HG02610 (cell line): ENCODE results near the gene METTL16.

Experiments
- ATAC-seq: cut with Tn5 transposase; IDR thresholded peaks from one replicate; pipeline ENCODE4 v1.9.1; 2021; ENCODE audit warnings: mild to moderate bottlenecking, moderate library complexity; ENCODE audit not compliant: unreplicated experiment

Gene METTL16

DNA sequence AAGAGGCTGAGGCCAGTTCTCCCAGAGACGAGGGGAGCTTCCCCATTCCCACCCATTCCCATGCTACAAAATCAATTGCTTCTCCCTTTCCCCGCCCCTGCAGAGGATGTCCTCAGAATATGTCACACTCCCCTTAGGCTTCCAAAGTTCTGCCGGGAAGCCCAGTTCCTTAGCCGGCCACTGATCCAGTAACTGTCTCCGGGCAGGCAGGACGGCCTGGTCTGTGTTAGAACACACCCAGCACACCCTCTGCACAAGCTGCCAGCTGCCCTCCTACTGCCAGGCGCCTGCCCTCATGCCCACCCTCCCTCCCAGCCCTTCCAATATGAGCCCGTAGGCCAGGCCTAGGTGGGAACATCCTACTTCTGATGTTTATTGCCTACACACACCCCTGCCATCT is 143.3 kb downstream of the METTL16 start:
- ATAC-seq = no peak

- no peak for ATAC-seq
Measured at GRCh38 chr17:2366747-2367494, 144.8 kb downstream of the METTL16 start.
